T-helper 2 cell treated with Interferon-gamma antibody and Interleukin-4, amounts not matched to agents 100 ng/mL and 5 ng/mL, for 36 hours (primary cell): ENCODE data around the gene PSMB7. TPM values are rescaled to one million over a fixed set of nuclear protein-coding genes. Genes with fewer than 3 reads are reported as not detected.

Experiments used
- intact Hi-C: fragments of 100-400 bp; cut with micrococcal nuclease; formaldehyde crosslinking; loops from one replicate; pipeline ENCODE4 v1.15.1; 2023
- total RNA-seq: library from RNA; stranded (reverse); gene quantifications from 2 replicates; pipeline ENCODE4 v1.2.3, GENCODE V29; 2022

PSMB7 gene
- 140 and 142 TPM in 2 replicates for total RNA-seq

DNA sequence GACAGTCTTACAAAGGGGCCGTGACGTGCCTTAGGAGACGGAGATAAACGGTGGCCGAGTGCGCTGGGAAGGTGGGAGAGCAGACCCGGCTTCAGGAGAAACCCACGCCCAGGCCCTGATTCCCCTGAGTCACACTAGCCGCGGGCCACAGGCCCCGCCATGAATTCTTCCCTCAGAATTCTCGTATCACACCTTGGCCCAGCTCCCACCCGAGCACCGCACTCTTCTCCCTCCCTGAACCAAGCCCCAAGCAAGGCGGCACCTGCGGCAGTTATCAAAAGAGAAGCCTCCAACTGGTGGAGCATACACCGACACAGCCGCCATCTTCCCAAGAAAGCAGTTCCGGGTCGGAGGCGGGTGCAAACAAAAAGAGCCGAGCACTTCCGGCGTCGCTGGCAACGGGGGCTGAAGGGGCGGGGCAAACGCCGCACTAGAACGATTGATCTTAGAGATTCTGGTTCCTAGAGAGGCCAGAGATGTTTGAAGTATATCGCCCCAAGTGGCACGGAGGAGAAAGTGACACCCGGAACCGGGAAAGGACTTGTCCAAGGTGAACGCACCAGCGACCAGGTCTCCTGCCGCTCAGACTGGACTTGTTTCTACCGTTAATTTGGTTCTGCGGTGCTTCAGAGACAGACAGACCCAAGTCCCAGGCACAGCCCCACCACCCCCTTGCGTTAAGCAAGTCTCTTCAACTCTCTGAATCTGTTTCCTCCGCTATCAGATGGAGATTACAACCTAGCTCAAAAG is at the start of gene PSMB7:
PSMB7 (minus strand) TSS at position 341 of the 750 bp plus-strand sequence; CDS start at position 324, 17 bp downstream.
- intact Hi-C loops, result loop anchor here (1.0 to 10.0 kb wide), 3 partner anchors 297 to 1510 kb away; partner anchors contain the start of gene RC3H2

DNA sequence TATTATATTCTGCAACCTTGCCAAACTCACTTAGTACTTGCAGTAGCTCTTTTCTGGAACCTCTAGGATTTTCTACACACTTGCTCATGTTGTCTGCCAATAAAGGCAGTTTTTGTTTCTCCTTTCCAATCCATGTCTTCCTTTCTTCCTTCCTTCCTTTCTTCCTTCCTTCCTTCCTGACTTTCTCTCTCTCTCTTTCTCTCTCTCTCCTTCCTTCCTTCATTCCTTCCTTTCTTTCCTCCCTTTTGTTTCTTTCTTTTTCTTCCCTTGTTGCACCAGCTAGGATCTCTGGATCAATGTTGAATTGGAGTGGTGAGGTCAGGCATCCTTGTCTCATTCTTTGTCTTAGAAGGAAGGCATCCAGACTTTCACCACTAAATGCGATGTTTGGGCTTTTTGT is 47.5 kb upstream of the PSMB7 start:
- intact Hi-C loops, result no loop called here

DNA sequence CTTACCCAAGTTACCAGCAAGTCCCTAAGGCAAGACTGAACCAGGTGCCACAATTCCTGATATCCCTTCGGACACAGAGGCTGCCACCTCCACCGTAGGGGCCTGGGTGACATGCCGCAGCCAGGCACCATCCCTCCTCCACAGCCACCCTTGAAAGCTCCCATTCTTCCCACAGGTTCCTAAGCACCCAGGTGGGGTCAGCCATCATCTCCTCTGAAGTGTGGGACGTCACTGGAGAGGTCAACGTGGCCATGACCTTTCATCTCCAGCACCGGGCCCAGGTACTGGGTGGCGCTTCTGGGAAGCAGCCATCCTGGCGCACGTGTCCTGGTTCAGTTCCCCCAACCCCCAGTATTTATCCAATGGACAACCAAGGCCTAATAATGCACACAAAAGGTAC is 43.2 kb upstream of the PSMB7 start:
- intact Hi-C loops, result no loop called here

DNA sequence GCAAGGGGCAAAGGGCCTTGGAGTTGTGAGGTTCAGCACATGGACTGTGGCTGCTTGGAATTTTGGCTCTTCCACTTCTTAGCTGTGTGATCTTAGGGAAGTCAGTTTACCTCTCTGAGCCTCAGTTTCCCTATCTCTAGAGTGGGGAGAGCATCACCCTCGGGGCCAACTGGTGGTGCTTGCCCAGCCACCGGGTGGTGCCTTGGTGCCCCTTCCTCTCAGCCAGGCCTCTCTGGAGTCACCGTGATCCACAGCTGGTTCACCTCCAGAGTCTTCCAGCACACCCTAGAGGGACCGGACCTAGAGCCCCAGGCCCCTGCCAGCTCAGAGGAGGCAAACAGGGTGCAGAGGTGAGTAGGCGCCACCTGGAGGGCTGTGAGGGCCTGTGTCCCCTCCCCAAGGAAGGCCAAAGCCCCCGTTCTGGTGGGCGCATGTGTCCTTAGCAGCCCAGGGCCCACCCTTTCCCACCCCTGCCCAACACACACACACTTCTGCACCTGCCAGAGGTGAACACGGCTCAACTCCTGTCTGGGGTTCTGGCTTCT is 42.7 kb upstream of the PSMB7 start:
- intact Hi-C loops, result no loop called here

DNA sequence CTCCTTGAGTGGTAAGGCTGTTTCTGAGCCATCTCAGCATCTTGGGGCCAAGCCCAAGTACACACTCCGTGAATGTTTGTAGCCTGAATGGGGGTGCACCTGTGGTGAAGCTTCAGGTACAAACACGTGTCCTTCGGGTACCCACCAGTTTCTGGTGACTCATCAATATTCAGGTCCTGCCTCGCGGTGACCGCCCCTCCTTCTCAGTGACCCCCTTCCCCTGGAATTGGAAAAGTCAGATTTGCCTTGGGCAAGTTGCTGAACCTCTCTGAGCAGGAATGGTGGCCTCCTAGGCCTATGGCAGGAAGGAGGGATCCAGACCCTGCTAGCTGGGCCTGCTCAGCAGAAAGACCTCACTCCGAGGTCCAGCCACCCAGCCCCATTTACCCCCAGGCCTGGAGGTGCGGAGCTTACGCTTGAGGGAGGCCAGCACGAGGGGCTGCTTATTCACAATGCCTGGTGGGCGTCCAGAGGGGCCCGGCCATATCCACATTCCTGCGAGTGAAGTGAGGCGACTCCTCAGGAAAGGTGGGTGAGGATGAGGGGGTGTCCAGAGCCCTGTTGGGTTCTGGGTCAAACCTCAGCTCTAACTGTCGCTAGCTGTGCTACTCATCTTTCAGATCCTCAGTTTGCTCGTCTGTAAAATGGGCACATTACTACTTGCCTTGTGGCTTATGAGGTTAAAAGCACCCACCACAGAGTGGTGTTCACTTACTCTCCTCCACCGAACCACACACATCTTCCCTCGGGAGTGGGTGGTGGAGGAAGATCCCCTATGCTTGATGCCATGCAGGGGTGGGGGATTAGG is 42.0 kb upstream of the PSMB7 start:
- intact Hi-C loops, result no loop called here

DNA sequence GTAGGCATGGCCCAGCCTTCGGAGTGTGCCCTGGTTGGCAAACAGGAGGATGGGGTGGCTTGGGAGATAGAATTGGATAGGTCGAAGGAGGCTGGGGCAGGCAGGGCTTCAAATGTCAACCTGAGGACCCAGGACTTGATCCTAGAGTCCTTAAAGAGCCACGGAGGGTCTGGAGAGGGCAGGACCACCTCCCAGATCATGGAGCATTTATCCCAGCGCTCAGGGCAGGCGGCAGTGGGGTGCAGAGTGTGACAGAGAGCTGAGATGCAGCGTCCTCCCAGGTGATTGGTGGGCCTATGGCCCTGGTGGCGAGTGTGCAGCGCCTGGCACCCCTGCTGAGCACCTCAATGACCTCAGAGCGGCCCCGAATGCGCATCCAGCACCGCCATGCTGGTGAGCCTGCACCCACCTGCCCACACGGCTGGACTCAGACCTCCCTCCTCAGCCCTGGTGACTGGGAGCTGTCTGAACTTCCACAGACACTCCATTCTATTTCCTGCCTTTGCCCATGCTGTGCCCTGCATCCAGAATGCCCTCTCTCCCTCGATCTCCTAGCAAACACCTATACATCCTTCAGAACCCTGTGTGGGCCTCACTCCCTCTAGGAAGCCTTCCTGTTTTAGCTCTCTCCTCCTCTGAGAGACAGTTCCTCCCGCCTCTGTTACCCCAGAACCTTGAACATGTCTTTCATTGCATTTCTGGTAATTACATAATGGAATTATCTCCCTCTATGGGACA is 41.3 kb upstream of the PSMB7 start:
- intact Hi-C loops, result no loop called here

DNA sequence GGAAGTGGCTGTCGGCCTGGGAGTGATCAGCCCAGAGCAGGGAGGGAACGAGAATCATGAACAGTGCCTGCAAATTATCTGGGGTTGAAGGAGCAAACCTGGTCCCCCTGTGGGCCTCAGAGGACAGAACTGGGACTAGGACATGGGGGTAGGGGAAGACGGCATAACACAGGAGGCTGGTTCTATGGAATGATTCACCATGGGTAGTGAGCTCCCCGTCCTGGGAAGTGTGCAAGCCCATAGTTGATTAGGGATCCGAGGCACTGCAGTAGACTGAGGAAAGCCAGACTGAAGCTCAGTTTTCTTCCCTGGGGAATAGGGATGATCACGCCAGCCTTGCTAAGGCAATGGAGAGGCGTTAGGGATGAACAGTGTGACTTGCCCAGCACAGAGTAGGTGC is 40.6 kb upstream of the PSMB7 start:
- intact Hi-C loops, result no loop called here

DNA sequence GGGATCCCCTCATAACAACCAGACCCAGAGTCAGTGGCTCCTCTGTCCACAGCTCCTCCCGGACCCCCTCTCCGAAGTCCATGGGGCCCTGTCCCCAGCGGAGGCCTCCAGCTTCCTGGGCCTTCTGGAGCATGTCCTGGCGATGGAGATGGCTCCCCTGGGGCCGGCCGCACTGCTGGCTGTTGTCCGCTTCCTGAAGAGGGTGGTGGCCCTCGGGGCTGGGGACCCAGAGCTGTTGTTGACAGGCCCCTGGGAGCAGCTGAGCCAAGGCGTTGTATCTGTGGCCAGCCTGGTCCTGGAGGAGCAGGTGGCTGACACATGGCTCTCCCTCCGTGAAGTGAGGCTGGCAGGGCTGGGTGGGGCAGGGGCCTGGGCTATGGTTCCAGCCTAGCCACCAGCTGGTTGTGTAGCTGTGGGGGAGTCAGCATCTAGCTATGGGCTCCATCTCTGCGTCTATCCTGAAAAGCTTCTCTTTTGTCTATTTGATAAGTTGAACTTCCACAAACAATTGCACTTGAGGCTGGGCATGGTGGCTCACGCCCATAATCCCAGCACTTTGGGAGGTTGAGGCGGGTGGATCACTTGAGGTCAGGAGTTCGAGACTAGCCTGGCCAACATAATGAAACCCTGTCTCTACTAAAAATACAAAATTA is 39.7 kb upstream of the PSMB7 start:
- intact Hi-C loops, result no loop called here

DNA sequence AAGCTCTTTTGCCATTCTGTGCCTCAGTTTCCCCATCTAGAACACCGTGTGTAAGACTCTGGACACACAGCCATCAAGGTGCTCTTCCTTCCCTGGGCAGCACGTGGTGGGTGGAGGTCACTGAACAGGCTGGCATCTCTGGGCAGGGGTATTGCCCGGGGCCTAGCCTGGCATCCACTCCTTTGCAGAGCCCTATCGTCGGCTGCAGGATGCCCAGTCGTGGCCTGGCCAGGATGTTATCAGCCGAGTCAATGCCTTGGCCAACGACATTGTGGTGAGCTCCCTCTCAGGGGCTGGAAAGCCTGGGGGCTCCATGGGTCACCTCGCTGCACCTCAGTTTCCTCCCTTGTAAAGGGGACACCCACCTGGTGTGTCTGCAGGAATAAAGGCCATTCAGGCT is 39.1 kb upstream of the PSMB7 start:
- intact Hi-C loops, result no loop called here

DNA sequence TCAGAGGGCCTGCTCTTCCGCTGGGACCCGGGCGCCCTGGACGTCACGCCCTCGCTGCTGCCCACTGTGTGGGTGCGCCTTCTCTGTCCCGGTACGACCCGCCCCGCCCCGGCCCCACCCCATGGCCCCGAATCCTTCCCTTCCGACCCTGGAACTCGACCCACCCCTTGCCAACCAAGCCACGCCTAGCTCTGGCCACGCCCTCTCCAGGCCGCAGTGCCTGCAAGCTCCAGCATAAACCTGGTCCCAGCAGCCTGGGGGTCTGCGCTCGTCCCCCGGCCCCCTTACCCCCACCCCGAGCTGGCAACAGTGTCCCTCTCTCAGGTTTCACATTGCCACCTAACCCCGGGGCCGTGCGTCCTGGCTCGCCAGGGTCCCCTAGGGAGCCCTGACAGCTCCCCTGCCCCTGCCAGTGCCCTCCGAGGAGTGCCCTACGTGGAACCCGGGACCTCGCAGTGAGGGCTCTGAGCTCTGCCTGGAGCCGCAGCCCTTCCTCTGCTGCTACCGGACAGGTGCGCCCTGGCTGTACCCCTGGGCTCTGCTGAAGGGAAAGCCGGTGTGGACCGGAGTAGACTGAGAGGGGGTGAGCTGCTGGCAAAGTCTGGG is 38.4 kb upstream of the PSMB7 start:
- intact Hi-C loops, result no loop called here

DNA sequence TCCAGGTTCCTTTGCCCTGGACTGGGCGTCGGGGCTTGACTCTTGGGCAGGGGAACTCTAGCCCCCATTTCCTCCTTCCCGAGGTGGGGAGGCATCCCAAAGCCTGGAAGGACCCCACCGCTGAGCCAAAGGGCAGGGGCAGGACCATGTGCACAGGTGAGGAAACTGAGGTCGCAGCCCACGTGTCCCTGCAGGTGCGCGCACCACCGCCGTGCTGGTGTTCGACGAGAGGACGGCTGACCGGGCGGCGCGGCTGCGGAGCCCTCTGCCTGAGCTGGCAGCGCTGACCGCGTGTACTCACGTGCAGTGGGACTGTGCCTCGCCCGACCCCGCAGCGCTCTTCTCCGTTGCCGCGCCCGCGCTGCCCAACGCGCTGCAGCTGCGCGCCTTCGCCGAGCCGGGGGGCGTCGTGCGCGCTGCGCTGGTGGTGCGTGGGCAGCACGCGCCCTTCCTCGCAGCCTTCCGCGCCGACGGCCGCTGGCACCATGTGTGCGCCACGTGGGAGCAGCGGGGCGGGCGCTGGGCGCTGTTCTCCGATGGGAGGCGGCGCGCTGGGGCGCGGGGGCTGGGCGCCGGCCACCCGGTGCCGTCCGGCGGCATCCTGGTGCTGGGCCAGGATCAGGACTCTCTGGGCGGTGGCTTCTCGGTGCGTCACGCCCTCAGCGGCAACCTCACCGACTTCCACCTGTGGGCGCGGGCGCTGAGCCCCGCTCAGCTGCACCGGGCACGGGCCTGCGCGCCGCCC is 37.8 kb upstream of the PSMB7 start:
- intact Hi-C loops, result no loop called here

DNA sequence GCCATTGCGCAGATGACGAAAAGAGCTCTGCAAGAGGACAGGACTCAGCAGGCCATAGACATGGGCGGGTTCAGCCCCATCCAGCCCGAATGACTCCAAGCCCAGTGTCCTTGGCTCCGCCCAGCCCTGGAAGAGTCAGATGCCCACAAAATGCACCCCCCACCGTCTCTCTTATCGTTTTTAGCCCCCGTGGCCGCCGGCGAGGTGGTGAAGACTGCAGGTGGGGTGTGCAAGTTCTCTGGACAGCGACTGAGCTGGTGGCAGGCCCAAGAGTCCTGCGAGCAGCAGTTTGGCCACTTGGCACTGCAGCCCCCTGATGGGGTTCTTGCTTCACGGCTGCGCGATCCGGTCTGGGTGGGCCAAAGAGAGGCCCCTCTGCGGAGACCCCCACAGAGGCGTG is 37.1 kb upstream of the PSMB7 start:
- intact Hi-C loops, result no loop called here

DNA sequence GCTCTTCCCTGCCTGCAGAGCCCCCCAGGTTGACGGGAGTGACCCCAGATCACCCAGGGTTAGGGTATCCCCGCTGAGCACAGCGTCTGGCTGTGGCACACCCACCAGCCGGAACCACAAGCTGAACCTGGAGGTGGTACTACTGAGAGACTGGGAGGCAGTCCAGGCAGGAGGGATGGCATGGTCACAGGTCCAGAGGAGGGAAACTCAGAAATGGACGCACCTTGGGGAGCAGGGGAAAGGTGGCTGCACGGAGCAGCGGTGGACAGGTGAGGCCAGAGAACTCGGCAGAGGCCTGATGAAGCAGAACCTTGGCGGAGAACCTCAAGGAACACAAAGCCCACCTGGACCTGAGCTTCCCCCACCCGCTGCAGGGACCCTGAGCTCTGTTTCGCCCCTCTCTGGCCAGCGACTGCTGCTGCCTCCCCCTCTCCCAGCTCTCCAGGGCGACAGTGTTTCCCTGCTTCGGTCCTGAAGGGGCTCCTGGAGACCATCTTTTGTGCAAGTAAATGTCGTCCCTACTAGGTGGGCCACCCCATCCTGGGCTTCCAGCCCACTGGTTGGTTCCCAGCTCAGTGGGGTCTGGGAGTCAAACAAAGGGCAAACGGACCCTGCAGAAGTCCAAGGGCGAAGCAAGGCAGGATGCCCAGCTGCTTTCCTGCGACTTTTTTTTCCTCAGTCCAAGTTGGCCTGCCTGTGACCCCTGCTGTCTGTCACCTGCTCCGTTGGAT is 35.9 kb upstream of the PSMB7 start:
- intact Hi-C loops, result no loop called here

DNA sequence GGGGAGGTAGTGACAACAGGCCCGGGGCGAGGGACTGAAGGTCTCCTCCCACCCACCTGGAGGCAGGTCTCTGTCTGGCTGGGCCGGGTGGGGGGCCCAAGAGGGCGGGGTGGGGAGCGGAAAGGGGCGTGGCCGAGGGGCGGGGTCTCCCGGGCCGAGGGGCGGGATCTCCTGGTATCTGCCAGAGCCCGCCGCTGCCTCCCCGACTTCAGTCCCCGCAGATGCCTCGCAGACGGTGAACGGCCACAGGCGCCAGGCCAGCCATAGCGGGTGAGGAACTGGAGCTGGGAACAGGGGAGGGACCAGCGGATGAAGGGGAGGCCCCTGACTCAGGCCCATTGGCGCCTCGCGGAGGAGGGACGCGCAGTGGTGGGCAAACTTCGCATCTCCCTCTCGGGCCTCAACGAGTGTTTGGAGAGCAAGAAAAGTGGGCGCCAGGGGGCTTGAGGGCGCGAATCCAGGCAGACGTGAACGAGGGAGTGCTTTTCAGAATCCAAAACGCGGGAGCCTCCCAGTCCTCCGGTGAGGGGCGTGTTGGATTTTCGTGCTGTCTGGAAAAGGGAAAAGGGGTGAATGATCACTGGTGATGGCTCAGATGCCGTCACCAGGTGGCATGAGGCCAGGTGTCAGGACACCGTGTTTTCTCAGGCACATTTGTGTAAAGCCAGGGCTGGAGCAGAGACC is 35.1 kb upstream of the PSMB7 start, which contains the start of gene ADGRD2:
ADGRD2 (plus strand) TSS at position 211 of the 684 bp plus-strand sequence. CDS start 1,216 bp downstream, outside the sequence.
- intact Hi-C loops, result no loop called here

DNA sequence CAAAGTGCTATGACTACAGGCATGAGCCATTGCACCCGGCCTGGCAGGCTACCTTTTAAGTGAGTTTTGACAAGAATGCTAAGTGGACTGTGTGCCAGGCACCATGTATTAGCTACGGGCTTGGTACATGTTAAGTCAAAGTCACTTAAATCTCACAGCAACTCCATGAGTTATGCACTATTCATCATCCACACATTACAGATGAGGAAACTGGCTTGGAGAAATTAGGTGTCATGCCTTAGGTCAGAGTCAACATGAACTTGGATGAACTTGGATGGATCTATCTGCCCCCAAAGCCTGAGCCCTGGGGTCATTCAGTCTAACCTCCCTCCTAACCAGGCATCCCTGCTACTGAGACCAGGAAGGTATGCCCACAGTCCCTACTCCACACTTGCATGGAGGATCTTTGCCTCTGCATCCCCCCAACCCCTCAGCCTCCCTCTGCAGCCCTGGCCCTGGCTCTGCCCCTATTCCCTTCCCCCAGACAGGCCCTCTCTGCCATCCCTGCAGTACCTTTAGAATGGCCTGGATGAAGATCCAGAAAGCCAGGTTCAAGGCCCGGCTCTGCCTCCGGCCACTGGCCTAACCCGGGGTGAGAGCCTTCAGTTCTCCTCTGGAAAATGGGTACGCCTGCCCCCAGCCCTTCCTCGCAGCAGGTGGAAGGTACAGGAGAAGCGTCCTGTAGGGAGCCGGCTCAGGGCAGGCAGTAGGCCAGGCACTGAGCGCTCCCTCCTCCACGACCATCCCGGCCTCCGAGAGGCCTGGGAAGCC is 34.3 kb upstream of the PSMB7 start:
- intact Hi-C loops, result no loop called here

DNA sequence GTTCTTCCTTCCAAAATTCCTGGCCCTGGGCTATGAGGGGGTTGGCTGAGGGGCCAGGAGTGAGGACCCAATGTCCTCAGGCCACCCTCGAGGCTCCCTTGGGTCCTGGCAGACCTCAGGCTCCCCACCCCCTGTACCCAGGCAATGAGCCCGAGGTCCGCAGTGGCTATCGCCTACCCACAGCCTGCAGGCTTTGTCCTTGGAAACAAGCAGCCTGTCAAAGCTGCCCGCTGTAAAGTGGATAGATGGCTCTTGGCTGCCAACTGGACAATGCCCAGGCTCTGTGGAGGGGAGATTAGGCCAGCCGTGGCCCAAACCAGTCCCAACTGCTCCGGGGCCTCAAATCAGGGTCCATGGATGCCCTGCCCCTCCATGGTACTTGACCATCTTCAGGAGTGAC is 32.8 kb upstream of the PSMB7 start:
- intact Hi-C loops, result no loop called here

DNA sequence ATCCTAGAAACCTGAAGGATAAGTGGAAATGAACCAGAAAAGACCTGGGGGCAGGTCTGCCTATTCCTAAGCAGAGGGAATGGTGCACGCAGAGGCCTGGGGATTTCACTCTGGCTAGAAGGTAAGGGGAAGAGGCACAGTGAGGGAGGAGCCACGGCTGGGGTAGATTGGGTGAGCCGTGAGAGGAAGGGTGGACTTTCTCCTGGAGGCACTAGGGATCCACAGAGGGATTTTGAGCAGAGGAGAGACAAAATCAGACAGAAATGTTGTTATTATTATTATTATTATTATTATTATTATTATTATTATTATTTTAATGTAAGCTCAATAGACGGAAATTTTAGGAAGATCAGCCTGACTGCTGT is 32.0 kb upstream of the PSMB7 start:
- intact Hi-C loops, result no loop called here

DNA sequence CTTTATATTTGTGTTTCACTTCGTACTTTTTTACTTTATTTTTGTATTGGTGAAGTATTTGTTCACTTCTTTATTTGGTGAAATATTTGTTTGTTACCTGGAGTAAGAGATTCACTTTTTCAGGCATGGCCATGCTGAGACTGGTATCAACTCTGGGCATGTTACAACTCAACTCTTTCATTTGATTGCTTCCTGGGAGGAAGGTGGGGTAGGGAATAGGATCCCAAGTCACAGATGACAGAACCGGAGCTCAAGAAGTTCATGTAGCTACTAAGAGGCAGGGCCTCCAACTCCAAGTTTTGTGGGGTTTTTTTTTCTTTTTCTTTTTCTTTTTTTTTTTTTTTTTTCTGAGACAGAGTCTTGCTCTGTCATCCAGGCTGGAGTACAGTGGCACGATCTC is 28.9 kb upstream of the PSMB7 start:
- intact Hi-C loops, result no loop called here
